HG02981 (cell line): ENCODE measurements around the gene SLC25A15.
"Not testable (repeated sequence)": the region's sequence is repeated elsewhere in the genome, so short reads cannot be mapped to it uniquely, and the experiment has no call there.

Experiments used
- ATAC-seq: cut with Tn5 transposase; IDR thresholded peaks from one replicate; pipeline ENCODE4 v1.9.1; 2021; ENCODE audit warnings: mild to moderate bottlenecking, moderate library complexity; ENCODE audit not compliant: unreplicated experiment

Gene SLC25A15

DNA sequence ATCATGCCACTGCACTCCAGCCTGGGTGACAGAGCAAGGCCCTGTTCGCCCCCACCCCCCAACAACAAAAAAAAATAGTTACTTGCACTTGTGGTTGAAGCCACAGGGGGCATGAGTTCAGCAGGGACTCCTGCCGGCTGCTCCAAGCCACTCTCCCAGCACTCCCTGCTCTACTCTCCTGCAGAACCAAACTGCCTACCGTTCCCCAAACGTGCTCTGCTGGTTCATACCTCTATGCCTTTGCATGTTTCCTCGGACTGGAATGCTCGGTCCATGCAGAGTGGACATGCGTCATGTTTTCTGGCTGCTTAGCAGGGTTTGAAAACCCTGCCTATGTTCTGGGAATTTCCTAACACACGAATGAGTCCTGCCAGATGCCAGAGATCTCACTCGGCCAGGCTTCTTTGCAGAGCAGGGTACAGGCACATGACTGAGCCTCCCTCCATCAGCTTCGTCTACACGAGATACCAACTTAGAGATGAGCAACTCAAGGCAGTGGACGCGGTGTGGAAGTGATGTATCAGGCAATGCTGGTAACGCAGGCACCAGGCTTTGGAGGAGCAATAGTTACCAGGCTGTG, 8.5 kb upstream of the SLC25A15 start:
- no peak for ATAC-seq

GRCh38 chr13:40781717-40782116, 7.7 kb upstream of the SLC25A15 start:
- no peak for ATAC-seq

- ATAC-seq = not testable (repeated sequence)
Observed at GRCh38 chr13:40782971-40783370, 6.4 kb upstream of the SLC25A15 start.

- no peak for ATAC-seq
Observed at GRCh38 chr13:40784540-40784939, 4.9 kb upstream of the SLC25A15 start.

GRCh38 chr13:40786568-40786996, 2.8 kb upstream of the SLC25A15 start:
- ATAC-seq = no peak

- no peak for ATAC-seq
Observed at GRCh38 chr13:40787062-40787461, 2.3 kb upstream of the SLC25A15 start.

DNA sequence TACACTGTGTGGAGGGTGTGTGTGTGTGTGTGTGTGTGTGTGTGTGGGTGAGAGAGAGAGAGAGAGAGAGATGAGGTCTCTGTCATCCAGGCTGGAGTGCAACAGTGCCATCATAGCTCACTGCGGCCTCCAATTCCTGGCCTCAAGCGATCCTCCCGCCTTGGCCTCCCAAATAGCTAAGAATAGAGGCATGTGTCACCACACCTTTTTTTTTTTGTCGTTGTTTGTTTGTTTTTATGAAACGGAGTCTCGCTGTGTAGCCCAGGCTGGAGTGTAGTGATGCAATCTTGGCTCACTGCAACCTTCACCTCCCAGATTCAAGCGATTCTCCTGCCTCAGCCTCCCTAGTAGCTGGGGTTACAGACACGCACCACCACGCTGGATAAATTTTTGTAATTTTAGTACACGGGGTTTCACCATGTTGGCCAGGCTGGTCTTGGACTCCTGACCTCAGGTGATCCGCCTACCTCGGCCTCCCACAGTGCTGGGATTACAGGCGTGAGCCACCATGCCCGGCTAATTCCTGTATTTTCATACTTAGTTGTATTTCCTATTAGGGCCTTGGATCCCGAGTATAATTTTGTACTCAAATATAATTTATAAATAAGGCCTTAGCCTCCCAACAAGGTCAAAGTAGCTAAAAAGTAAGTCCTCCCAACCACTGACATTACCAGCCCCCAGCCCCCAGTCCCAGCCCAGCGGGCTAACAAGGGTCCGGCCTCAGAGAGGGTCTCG, 704 bp upstream of the SLC25A15 start:
- ATAC-seq = not testable (repeated sequence)

DNA sequence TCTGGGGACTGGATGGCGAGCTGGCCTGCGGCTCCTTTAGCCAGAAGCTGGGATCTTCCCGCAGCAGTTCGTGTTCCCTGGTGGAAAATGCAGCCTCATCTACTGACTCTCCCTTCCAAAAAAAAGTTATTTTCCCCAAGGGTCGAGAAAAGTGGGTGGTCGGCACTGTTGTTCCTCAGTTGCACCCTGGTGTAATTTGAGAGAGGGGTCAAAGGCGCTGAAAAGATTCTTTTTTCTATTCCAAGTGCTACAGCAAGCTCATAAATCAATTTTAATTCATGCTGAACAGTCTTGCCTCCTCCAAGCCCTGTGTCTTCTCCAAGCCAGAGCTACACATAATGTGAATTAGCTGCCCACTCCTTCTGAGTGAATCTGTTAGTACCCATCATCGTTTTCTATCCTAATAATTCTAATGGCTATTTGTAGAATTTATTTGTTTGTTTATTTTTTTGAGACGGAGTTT, 774 bp downstream of the SLC25A15 start:
- ATAC-seq = no peak

DNA sequence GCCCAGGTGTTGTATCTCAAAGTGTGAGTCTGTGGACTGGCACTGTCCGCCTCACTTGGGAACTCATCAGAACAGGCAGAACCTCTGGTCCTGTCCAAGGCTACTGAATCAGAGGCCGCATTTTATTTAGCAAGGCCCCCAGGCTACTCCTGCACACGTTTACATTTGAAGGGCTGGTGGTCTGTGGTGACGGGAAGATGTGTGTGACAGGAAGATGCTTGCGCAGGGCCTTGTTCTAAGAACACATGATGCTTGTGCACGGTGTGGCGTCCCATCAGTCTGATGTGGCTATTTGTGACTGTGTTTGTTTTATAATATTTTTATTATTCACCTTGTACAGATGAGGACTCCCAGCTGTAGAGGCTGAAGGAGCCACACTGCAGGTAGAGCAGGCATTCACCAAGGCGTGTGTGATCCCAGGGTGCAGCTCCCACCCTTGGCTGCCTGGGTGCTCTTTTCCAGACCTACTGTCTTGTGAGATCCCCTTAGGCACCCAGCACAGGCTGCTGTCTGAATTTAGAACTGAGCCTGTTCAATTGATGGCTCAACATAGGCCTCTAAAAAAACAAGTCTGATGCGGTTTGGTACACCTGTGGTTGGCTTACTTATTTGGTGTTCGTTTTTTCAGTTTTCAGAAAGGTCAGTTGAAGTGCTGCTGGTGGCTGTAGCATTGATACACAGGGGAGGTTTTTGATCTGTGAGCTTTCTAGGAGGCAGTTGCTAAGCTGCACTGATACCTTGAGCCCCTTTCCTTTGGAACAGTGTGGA, 3.1 kb downstream of the SLC25A15 start:
- ATAC-seq = no peak

- no peak for ATAC-seq
Observed at GRCh38 chr13:40793339-40793738, 3.9 kb downstream of the SLC25A15 start.

DNA sequence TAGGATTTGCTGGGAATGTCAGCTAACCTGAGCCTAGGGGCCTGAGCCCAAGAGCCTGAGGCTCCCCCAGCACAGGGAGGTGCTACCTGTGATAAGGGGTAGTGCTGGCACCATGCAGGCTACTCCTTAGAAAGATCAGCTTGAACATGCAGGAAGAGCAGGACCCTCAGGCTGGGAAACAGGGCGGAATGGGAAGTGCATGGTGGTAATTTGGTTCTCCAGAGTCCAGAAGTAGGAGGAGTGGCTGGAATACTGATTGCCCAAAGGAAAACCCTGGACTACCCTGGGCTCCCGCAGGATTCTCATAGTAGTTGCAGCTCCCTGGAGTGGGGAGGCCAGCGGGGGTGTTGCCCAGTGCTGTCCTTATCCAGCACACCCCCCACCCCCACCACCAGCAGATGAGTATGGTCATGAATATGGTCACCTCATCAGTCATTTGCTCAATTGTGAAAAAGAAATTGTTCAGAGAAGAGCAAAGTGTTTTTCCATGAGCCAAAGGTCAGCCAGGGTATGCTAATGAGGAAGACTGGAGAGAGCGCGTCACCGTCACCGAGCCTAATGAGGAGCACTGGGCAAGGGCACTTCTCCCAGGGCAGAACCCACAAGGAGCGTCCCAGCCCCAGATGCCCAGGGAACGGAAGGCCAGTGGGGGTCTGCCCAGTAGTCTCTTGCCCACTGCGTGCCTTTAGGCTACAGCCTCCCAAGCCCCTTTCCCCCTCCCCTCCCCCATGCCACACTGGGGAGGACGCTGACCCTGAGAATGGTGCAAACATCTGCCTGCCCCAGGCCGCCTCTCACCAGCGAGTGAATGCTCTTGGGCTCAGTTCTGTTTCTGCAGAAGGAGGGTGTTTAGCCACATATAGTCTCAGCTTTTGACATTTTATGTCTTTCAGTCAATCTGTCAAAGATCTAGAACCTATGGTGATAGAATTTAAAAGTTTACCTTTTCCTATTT, 5.3 kb downstream of the SLC25A15 start:
- ATAC-seq = no peak

GRCh38 chr13:40796649-40797048, 7.2 kb downstream of the SLC25A15 start:
- ATAC-seq = no peak

DNA sequence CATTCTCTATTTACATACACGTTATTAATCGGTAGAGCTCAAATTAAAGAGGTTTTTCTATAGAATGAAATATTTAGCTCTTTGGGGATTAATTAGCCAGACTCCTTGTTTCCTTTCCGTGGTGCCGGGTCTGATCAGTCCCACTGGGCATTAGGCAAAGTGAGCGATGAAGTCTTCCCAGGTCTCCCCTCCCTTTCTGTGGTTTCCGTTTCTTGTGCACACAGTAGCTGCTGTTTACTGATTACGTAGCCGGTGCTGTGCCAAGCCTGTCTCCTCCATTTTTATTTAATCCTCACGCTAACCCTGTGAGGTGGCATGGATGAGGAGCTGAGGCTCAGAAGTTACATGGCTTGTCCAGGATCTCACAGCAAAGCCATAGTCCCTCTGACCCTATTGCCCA, 9.0 kb downstream of the SLC25A15 start:
- ATAC-seq = no peak

DNA sequence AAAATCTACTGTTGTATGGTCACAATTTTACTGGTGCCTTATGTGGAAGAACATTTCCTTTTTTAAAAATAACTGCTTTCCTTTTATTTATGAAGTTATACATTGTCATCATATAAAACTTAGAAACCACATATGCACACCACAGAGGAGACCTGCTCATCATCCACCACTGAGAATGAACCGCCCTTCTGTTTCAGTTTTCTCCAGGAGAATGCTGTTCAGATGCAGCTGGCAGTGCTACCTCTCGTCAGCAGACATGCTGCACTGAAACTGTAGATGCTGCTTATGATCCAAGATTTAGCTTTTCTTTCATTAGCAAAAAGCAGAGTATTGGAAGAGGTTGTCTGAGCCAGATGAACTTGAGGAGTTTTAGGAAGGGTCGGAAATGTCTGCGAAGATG, 10.1 kb downstream of the SLC25A15 start:
- ATAC-seq = no peak

- no peak for ATAC-seq
Observed at GRCh38 chr13:40800559-40800958, 11.1 kb downstream of the SLC25A15 start.

- ATAC-seq = no peak
Observed at GRCh38 chr13:40801255-40802217, 12.1 kb downstream of the SLC25A15 start.

DNA sequence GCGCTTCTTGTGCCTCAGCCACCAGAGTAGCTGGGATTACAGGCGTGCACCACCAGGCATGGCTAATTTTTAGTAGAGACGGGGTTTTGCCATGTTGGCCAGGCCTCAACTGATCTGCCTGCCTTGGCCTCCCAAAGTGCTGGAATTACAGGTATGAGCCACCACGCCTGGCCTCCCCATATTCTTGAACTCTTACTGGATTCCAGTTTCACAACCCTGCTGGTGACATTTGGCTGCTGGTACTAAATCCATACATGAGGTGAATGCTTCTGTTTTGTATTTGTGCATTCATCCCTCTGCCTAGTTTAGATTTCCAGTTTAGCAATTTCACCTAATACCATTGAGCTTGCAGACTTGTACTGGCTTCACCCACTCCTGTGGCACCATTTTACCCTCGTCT, 13.9 kb downstream of the SLC25A15 start:
- no peak for ATAC-seq

DNA sequence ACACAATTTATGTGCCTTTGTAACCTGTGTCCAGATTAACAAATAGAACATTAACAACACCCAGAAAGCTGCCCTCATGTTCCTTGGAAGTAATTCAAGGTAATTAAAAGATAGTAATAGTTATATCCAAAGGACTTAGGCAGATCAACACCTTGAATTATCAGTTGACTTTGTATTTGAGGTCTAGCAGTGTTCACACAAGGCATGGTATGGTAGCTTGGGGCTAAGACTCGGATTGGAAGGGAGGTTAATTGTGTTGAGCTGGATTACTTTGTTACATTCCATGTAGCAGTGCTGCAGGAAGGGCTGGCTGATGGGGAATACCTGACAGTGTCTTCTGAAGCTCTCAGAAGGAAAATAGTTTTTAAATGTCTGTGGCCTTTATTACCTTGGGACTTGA, 16.8 kb downstream of the SLC25A15 start:
- ATAC-seq = no peak

DNA sequence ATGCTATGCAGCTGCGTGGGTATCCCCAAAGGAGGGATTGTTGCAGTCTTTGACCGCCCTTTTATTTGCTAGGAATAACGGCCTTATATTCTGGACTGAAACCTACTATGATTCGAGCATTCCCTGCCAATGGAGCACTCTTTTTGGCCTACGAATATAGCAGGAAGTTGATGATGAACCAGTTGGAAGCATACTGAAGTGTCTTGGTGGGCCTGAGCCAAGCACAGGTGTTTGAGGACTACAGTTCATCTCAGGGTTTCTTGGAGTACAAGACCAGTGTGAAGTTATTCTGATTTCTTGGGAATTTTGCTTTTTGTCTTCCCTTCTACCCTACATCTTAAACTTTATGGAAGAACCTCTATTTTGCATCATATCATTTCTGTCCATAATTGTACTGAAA, 20.1 kb downstream of the SLC25A15 start:
- ATAC-seq = no peak

DNA sequence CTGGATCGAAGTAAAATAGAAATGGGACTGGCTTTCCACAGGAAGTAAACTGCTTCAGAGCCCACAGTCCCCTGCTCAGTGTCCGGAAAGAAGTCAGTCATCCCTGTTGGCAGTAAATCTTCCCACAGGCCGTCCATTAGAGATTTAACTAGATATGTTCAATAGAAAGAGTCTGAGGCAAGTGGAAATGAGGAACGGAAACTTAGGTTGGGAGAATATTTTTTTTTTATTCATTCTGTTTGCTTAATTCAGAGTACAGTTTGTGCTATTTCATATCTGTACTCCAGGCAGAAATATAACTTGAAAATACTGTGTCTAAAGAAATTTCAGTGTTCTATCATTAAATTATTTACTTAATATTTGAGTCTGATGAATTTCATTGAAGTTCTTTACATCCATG, 22.7 kb downstream of the SLC25A15 start:
- ATAC-seq = no peak
